GM19238 (cell line): ENCODE results near the gene IMPA2.
"Not testable (repeated sequence)": the region's sequence is repeated elsewhere in the genome, so short reads cannot be mapped to it uniquely, and the experiment has no call there.

ENCODE experiments used
- DNase-seq: peaks from one replicate; pipeline ENCODE4 v3.0.0; 2011; ENCODE audit warnings: low spot score; ENCODE audit not compliant: insufficient read length

The IMPA2 gene

DNA sequence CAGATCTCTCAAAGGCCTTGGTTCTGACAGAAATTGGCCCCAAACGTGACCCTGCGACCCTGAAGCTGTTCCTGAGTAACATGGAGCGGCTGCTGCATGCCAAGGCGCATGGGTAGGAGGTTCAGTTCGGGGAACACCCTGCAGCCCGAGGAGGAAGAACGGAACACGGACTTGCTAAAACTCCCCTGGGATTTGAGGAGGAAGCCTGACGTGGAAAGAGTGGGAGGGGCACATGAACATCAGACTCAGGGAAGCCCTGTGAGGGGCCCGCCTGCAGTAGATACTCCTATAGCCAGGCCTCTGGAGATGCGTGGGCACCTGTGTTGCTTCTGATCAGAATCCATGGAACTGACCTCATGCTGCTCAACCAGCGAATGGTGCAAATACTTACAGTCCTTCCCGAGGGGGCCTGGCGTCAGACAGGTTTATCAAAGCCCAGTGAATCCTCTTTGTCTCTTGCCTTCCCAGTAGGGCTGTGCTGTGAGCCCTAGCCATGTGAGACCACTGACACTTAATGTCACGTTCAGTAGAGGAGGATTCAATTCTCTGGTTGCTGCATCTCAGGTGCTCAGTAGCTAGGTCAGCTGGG lies 46.8 kb downstream of the IMPA2 start:
- no peak for DNase-seq

DNA sequence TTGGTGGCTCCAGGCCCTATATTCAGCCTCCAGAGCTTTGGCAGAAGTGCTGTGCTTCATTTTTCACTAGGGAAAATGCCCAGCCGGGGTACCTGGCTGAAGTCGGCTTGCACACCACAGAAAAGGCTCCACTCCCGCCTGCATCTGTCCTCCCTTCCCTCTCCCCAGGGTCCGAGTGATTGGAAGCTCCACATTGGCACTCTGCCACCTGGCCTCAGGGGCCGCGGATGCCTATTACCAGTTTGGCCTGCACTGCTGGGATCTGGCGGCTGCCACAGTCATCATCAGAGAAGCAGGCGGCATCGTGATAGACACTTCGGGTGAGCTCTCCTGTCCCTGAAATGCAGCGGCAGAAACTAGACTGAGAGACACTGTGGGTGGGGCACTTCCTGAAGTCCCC lies 47.4 kb downstream of the IMPA2 start:
- DNase-seq, result no peak

DNA sequence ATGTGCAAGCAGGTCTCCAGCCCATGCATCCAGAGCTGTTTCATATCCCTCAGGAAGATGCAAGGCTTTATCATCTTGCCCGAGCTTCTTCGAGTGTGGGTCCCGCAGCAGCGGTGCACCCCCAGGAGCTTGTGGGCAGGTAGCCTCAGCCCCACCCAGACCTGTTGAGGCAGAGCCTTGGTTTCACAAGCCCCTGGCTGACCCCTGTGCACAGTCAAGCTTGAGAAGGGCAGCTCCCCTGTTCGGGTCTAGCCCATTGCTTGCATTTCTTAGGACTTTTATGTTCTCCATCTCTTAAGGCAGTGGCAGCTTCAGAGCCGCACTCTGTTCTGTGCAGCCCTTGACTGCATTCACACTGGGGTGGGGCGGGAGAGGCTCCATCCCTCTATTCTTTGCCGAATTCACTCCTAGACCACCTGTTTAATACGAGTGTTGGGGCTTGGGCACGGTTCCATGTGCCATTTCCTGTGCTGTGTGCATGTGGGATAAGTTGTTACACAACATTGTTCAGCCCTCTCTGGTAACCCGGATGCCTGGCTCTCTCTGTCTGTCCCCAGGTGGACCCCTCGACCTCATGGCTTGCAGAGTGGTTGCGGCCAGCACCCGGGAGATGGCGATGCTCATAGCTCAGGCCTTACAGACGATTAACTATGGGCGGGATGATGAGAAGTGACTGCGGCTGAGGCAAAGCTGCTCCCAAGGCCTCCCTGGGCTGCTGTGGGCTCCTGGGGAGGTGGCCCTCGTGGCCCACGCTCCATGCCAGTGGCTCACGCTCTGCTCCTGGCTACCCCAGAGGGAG lies 48.7 kb downstream of the IMPA2 start:
- DNase-seq, result no peak

DNA sequence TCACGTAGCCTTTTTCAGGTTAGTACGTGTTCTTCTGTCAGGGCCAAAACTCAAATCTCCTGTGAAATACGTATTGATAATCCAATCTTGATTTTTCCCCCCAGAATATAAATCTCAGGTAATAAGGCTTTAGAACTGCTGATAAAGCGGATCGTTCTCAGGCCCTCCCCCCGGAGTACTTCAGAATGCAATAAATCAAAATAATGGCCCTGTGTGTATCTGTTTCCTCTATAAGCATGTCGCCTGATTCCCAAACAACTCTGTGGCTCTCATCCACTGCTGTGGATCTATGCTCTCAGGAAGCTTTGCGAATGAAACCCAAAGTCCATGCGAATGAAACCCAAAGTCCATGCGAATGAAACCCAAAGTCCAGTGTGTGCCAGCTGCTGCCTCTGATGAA lies 49.4 kb downstream of the IMPA2 start:
- no peak for DNase-seq

DNA sequence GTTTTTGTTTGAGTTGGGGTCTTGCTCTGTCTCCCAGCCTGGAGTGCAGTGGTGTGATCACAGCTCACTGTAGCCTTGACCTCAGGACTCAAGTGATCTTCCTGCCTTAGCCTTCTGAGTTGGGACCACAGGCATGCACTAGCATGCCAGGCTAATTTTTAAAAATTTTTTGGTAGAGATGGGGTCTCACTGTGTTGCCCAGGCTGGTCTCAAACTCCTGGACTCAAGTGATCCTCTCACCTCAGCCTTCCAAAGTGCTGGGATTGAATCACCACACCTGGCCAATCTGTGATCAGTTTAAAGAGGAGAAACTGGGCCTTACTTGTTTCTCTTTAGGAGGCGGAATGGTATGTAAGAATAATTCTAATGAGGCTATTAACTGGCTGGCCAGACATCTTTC lies 49.9 kb downstream of the IMPA2 start:
- DNase-seq, result no peak

DNA sequence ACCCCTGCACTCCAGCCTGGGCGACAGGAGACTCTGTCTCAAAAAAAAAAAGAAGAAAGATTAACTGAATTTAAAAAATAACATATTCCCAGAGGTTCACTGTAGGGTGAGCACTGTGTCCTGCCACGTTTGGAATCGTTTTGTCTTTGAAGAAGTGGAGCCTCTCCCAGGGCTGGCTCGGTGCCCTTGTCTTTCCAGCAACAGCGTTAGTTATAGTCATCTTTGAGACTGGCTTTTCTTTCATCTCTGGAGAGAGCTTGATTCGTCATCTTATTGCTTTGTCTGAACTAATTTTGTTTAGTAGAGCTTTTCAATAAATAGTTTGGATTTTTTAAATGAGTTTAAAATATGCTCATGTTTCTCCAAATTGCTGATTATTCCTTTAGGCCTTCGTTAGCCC lies 50.5 kb downstream of the IMPA2 start:
- DNase-seq, result no peak

DNA sequence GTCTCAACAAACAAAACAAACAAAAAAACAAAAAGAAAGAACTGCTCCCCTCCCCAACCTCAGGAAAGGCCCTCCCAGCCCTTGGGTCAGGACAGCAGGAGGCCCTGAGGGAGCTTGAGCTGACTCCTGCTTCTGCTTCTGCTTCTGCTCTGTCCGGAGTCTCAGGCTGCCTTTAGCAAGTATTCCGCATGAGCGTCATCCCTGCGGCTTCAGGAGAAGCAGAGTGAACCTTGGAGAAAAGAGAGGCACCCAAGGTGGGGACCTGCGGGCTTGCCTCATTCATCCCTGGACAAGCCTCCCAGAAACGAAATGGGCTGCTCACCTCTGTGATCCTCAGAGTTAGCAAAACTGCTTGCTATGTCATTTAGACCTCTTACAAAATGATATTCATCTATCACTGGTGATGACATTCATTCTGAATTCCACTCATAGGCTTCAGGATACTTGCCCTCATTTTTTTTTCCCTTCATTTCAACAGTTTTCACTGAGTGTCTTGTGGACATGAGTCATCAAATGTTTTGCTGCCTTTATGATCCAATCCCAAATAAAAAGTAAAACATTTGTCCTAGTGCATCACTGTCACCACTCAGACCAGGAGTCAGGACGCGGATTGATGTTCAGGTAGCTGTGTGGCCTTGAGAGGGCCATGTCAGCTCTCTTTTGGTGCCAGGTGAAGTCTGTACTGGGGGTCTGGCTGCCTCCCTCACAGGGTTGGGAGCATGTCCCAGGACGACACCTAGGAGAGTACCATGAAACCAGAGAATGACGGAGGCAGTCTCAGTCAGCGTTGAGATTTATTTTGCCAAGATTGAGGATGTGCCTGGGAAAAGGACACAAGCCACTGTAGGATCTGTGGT lies 51.7 kb downstream of the IMPA2 start:
- no peak for DNase-seq

DNA sequence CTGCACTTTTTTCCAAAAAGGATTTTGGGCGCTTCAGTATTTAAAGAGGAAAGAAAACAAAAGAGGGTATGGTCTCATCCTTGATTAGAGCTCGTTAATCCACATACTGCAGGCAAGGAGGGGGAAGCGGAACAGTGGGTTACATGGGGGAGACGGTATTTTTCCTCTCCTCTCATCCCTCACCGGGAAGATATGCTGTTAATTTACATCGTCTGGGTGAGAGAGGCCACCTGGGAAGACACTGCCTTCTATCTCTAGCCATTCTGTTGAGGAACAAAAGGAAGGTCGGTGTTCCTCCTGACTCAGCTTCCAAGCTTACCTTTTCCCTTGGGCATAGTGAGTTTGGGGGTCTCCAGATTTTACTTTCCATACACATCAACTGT lies 52.3 kb downstream of the IMPA2 start:
- DNase-seq, result no peak

DNA sequence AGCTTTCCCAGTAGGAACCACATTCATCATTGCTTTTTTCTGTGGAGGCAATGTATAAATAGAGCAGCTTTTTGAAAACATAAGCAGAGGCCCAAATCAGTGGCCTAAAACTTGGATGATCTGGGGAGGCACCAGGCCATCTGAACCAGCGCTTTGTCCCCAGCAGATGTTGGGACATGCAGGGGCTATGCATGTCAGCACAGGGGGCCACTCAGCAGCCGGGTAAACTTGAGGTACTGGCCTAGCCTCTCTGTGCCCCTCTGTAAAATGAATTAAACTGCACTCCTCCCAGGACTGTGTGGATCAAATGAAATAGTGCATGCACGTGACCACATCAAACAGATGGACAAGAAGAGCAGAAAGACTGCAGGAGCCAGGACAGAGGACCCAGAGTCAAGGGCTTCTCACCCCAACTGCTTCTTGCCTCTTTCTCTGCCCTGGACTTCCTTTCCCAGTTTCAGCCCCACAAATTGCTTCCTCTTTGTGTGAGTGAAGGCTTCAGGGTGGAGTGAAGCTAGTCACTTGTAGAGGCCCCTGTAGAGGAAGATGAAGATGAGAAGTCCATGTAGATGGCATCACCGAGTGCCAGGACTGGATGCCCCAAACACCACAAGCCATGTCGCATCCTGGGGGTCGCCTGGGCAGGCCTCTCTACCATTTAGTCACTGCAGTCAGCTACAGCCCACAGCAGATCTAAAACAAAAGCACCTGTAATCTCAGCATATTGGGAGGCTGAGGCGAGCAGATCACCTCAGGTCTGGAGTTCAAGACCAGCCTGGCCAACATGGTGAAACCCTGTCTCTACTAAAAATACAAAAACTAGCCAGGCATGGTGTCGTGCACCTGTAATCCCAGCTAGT lies 53.2 kb downstream of the IMPA2 start:
- no peak for DNase-seq

DNA sequence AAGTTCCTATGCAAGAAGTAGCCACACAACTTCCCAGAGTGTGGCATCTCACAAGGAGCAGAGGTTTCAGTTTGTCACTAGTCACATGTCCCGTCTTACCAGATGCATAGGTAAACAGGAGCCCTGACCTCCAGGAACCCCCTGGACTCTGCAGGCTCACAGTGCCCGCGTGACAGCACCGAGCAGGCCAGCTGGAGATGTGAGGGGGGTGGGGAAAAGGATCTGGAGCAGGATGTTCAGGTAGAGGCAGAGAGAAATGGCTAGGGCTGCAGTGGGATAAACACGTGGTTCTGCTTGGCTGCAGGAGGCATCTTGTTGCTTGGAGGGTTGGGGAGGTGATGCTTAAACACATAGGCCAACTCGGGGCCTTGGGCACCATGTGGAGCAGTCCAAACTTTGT lies 54.2 kb downstream of the IMPA2 start:
- no peak for DNase-seq

DNA sequence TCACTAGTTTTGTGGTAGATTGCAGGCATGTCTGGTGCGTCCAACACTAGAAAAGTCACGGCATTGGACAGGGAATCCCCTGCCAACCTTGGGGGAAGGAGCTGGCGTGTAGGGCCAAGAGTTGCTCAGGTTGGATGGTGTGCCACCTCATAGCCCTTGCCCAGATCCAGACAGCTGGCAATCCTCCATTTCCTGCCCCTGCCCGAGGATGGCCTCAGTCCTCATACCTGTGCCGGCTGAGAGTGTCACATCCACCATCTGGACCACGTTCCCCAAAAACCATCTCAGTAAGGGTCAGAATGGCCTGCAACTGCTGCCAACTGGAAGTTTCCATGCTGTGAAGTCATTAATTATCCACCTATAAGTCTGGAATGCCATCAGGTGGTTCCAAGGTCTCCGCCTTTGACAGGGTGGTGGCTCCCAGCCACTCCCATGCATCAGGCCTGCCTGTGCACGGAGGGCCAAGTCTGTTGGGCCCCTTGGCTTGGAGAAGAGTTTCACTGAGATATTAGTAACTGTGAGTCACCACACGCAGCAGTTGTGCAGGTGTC lies 55.0 kb downstream of the IMPA2 start:
- no peak for DNase-seq

DNA sequence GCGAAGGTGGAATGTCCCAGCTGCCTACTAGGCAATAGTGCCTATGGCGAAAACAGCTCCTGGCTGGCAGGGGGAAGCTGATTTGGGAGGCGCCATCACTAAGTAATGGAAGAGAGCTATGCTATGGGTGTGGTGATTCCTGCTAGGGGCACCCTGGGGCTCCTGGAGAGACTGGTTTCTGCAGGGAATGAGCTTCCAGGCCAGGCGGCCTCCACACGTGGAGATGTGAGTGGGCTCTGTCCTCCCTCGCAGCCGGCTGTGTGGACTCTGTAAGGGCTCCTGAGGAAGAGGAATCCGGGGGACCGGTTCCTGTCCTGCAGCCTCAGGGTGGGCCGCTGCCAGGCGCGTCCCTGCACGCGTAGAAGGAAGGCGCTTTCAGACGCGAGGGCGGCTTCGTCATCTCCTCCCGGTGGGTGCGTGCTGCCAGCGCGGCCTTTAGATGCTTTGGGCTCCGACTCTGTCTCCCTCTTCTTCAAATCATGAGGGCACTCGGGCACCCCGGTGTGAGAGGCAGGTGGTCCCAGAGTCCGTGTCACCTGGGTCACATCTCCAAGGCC lies 56.9 kb downstream of the IMPA2 start:
- DNase-seq, result no peak

DNA sequence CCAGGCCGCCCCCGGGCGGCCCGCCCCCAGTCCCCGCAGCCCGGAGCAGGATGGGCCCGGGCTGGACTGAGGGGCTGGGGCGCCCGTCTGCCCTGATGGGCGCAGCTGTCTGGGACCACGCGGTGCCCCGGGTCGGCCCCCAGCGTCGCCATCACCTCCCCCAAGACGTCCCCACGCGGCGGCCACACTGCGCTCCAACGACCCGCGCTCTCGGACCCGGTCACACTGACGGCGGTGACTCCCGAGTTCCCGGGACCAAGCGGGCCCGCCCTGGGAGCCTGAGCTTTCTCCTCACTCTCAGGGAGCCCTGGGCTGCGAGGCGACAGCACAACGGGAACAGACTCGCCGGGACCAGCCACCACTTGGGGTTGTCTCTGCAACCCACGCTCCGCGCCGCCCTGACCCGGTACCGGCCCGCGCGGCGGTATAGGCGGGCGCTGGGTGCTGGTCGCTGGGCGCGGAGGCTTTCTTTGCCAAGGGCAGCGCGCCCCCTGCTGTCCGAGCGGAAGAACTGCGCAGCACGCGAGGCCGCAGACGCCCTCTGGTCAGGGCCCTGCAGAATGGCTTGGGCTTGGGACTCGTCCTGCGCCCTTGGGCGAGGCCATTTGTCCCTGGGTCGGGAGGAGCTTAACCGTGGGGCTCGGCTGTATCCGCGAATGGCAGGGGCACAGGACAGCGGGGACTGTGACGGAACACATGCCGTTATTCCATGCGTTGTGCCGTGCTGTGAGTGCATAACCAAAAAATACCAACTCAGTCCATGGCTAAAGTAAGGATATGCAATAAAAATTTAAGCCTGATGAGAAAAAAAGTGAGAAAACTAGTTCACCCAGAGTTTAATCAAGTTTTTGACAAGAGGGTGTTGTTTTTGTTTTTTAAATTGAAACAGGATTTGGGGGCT lies 57.6 kb downstream of the IMPA2 start:
- peak; percentile 70 for DNase-seq

DNA sequence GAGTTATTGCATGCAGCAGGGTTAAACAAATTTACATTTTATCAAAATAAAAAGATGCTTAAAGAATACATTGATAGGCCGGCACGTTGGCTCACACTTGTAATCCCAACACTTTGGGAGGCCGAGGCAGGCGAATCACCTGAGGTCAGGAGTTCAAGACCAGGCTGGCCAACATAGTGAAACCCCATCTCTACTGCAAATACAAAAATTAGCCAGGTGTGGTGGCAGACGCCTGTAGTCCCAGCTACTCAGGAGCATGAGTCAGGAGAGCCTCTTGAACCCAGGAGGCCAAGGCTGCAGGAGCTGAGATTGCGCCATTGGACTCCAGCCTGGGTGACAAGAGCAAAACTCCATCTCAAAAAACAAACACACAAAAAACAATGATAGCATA lies 58.2 kb downstream of the IMPA2 start:
- DNase-seq, result not testable (repeated sequence)

DNA sequence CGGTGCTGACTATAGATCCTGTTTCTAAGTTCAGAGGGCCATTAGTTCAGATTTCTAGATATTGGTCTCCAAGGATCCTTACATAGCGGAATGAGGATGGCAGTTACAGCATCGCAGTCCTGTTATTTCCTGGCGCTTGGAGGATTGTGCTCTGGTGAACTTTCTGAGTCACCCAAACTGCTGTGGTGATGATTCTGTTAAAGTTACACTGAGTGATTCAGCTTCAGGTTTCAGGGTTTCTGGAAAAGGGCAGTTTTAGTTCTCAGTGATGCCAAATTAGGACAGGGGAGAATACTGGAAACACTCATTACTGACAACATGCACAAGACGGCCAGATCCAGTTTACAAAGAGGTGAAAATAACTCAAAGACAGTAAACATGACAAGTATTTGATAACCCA lies 60.3 kb downstream of the IMPA2 start:
- DNase-seq, result no peak

DNA sequence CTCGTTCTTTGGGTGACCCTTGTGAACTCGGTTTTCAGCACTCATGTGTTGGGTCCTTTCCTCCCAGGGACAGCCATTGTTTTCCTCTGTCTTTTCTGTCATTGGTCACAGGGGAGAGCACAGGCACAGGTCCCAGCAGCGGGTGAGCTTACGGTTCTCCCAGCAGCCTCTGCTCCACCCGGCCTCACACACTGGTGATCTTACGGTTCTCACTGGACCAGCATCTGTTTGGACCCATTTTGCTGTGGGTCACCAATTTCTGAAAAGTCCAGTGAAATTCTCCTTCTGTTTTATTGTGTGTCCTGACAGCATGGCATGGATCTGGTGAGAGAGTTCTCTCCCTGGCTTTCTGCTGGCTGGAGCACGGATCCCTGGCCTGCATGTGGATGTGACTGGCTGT lies 62.5 kb downstream of the IMPA2 start:
- no peak for DNase-seq

DNA sequence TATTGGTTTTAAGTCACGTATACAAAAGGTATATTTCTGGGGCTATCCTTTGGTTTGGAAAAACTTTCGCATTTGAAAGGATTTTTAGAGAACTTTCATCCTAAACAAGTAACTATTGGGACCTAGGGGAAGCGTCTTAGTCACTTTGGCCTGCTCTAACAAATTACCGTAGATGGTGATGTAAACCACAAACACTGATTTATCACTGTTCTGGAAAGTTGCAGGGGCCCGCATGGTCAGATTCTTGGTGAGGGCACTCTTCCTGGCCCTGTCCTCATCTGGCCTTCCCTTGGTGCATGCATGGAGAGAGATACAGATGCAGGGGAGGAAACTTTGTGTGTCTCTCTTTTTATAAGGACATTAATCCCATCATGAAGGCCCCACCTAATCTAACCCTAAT lies 63.3 kb downstream of the IMPA2 start:
- no peak for DNase-seq

DNA sequence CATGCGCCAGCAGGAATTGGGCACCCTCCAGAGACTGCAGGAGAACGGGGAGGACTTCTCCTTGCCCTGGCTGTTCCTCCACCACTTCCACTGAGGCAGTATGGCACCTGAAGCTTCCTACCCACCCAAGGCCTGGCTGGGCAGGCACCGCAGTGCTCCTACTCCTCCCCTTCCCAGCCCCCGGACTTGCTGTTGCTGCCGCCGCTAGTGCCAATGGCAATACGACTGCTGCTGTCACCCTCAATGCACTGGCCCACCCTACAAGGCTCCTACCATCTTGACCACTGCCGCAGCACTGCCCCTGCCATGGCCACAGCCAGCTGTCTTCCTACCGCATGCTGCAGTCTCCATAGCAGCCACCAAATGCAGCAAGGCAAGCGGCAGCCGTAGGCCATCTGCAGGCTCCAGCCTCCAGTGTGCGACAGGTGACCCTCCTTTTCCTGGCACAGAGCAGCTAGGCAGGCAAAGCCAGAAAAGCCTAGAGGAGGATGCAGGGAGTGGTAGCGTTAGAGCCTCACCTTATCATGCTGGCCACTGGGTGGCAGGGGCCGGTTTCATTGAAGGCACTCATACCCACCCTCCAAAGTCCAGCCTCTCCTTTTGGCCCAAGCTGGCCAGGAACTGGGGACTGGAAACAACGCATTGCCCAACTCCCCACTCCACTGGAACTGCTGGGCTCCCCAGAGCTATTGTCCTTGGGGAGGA lies 64.9 kb downstream of the IMPA2 start:
- DNase-seq, result no peak

DNA sequence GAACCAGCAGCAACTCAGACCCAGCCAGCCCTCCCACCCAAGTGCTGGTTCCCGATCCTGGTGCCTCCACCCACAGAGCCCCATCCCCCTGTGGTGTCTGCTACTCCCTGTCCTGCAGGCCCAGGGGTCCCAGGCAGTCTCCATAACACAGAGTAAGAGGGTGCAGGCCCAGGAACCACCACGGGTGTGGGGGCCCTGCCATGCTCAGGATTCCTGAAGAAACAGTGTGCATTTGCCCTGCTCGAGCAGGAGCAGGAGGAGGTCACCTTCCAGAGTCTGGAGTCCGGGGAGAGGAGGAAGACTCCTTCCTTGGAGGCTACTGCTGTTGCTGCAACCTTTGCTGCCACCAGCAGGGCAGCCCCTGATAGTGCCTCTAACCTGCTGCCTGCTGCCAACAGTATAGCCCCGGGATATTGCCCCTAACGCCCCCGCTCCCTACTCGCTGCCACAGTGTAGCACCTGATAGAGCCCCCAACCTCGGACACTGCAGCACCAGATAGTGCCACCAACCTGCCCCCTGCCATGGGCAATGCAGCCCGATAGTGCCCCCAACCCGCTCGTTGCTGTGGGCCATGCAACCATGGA lies 65.5 kb downstream of the IMPA2 start:
- DNase-seq, result no peak
